Esophagus (tissue), 2 donors: ENCODE results near the gene RHBDF2. TPM values are rescaled to one million over a fixed set of nuclear protein-coding genes. Genes with fewer than 3 reads are reported as not detected.

ENCODE experiments used
- H3K27ac ChIP-seq, 2 donors: one replicate each; pipeline ENCODE4 v1.5.1; 2013; ENCODE audit warnings: low read depth in 2 of 2, mild to moderate bottlenecking in 2 of 2, inconsistent platforms in 1 of 2, low read length in 1 of 2, moderate library complexity in 1 of 2
- H3K27me3 ChIP-seq, 2 donors: one replicate each; pipeline ENCODE4 v1.6.1; 2013; ENCODE audit warnings: low read length in 2 of 2, control low read depth in 1 of 2, mild to moderate bottlenecking in 1 of 2; ENCODE audit not compliant: insufficient read depth in 2 of 2, control insufficient read depth in 1 of 2
- H3K36me3 ChIP-seq, 2 donors: one replicate each; pipeline ENCODE4 v1.6.1; 2013; ENCODE audit warnings: low read length in 1 of 2; ENCODE audit not compliant: control insufficient read depth in 2 of 2, insufficient read depth in 2 of 2
- H3K4me1 ChIP-seq, 2 donors: one replicate each; pipeline ENCODE4 v1.6.1; 2013; ENCODE audit warnings: low read length in 1 of 2; ENCODE audit not compliant: control insufficient read depth in 2 of 2, insufficient read depth in 2 of 2
- H3K4me3 ChIP-seq, 2 donors: one replicate each; pipeline ENCODE4 v1.5.1; 2013; ENCODE audit warnings: low read length in 2 of 2, mild to moderate bottlenecking in 2 of 2, low read depth in 1 of 2, moderate library complexity in 1 of 2
- H3K9me3 ChIP-seq, 2 donors: one replicate each; pipeline ENCODE4 v1.6.1; 2013; ENCODE audit warnings: mild to moderate bottlenecking in 2 of 2, low read depth in 1 of 2, low read length in 1 of 2, moderate library complexity in 1 of 2; ENCODE audit not compliant: control insufficient read depth in 2 of 2, insufficient read depth in 1 of 2
- WGBS, 2 donors: extraction: QIAGEN DNeasy Blood & Tissue Kit; methylation state at CpG; one replicate each; pipeline ENCODE4 v1.1.7; 2013; 5-methylcytosine and 5-hydroxymethylcytosine counted together
- polyA plus RNA-seq, 2 donors: library from polyadenylated mRNA; stranded (reverse); fragments of 200-250 nt; gene quantifications; one replicate each; pipeline ENCODE4 v1.2.3, GENCODE V29; 2013
- donor health status: healthy with polysubstance abuse.
- donor health status: Bipolar disorder and iron deficiency.

Gene RHBDF2
- polyA plus RNA-seq, 2 donors = 19.4 to 27.3 TPM

GRCh38 chr17:76504117-76504516, 2.9 kb upstream of the RHBDF2 start:
- Histone ChIP-seq H3K27ac (no peak overlapping the region), H3K36me3 (no peaks in the 10 kb centered on the region), H3K4me3 (no peak overlapping the region), H3K4me1 (peaks cover 3 to 17% of the 10 kb centered on the region in 2 donors), H3K27me3 (no peaks in the 10 kb centered on the region), H3K9me3 (no peaks in the 10 kb centered on the region)
- WGBS, 2 donors = 82% methylated on average over 6 to 7 of the region's 7 CpGs

- Histone ChIP-seq H3K4me1 (peaks cover 8 to 31% of the 10 kb centered on the region in 2 donors), H3K9me3 (no peaks in the 10 kb centered on the region), H3K4me3 (no peak overlapping the region), H3K36me3 (peaks cover 0 to 1% of the 10 kb centered on the region in 2 donors), H3K27ac (no peak overlapping the region), H3K27me3 (no peaks in the 10 kb centered on the region)
- WGBS, 2 donors = 77 to 83% methylated on average over 8 of the region's 8 CpGs
These were observed 1.4 kb upstream of the RHBDF2 start for GRCh38 chr17:76502341-76503211.

GRCh38 chr17:76501827-76502307, 644 bp upstream of the RHBDF2 start:
- Histone ChIP-seq H3K27ac (peak overlapping the region; percentile 60 to 87), H3K4me3 (peak overlapping the region in 1 of 2 donors; percentile 30), H3K9me3 (no peaks in the 10 kb centered on the region), H3K27me3 (no peaks in the 10 kb centered on the region), H3K36me3 (peaks cover 0 to 4% of the 10 kb centered on the region in 2 donors), H3K4me1 (peaks cover 11 to 36% of the 10 kb centered on the region in 2 donors)
- 67 to 76% methylated on average over 11 of the region's 11 CpGs for WGBS, 2 donors

GRCh38 chr17:76500747-76501017, 541 bp downstream of the RHBDF2 start:
- Histone ChIP-seq H3K4me1 (peaks cover 11 to 33% of the 10 kb centered on the region in 2 donors), H3K27ac (peak overlapping the region; percentile 24 to 51), H3K36me3 (peaks cover 0 to 7% of the 10 kb centered on the region in 2 donors), H3K9me3 (no peaks in the 10 kb centered on the region), H3K27me3 (no peaks in the 10 kb centered on the region), H3K4me3 (peak overlapping the region; percentile 66 to 72)
- 17 to 18% methylated on average over 10 of the region's 10 CpGs for WGBS, 2 donors

GRCh38 chr17:76500074-76500746, 1.0 kb downstream of the RHBDF2 start:
- Histone ChIP-seq H3K36me3 (peaks cover 0 to 7% of the 10 kb centered on the region in 2 donors), H3K27ac (peak overlapping the region; percentile 24 to 51), H3K27me3 (no peaks in the 10 kb centered on the region), H3K4me1 (peaks cover 11 to 33% of the 10 kb centered on the region in 2 donors), H3K4me3 (peak overlapping the region; percentile 66 to 72), H3K9me3 (no peaks in the 10 kb centered on the region)
- 35 to 43% methylated on average over 17 of the region's 17 CpGs for WGBS, 2 donors

GRCh38 chr17:76499267-76499667, 2.0 kb downstream of the RHBDF2 start:
- no peaks in the 10 kb centered on the region for H3K9me3 ChIP-seq
- peak overlapping the region in 1 of 2 donors; percentile 51 for H3K27ac ChIP-seq
- peak overlapping the region in 1 of 2 donors; percentile 66 for H3K4me3 ChIP-seq
- WGBS, 2 donors = 49 to 64% methylated on average over 5 of the region's 5 CpGs
- H3K4me1 ChIP-seq = peaks cover 11 to 33% of the 10 kb centered on the region in 2 donors
- no peaks in the 10 kb centered on the region for H3K27me3 ChIP-seq
- H3K36me3 ChIP-seq = peaks cover 0 to 7% of the 10 kb centered on the region in 2 donors

GRCh38 chr17:76498876-76499251, 2.4 kb downstream of the RHBDF2 start:
- Histone ChIP-seq H3K27ac (peak overlapping the region; percentile 62 to 89), H3K27me3 (no peaks in the 10 kb centered on the region), H3K4me3 (no peak overlapping the region), H3K36me3 (peaks cover 0 to 7% of the 10 kb centered on the region in 2 donors), H3K4me1 (peaks cover 11 to 33% of the 10 kb centered on the region in 2 donors), H3K9me3 (no peaks in the 10 kb centered on the region)
- WGBS, 2 donors = 42 to 54% methylated on average over 4 of the region's 4 CpGs

- H3K9me3 ChIP-seq = no peaks in the 10 kb centered on the region
- WGBS, 2 donors = 20 to 23% methylated on average over 31 of the region's 31 CpGs
- peaks cover 11 to 38% of the 10 kb centered on the region in 2 donors for H3K4me1 ChIP-seq
- peak overlapping the region; percentile 6 to 16 for H3K4me3 ChIP-seq
- H3K27me3 ChIP-seq = no peaks in the 10 kb centered on the region
- H3K27ac ChIP-seq = peak overlapping the region; percentile 62 to 89
- peaks cover 0 to 7% of the 10 kb centered on the region in 2 donors for H3K36me3 ChIP-seq
These were observed 3.0 kb downstream of the RHBDF2 start for GRCh38 chr17:76497979-76498875.

- H3K4me3 ChIP-seq = no peak overlapping the region
- H3K27ac ChIP-seq = peak overlapping the region; percentile 62 to 89
- H3K4me1 ChIP-seq = peaks cover 11 to 43% of the 10 kb centered on the region in 2 donors
- H3K27me3 ChIP-seq = no peaks in the 10 kb centered on the region
- 40 to 43% methylated on average over 2 of the region's 2 CpGs for WGBS, 2 donors
- H3K9me3 ChIP-seq = no peaks in the 10 kb centered on the region
- peaks cover 0 to 7% of the 10 kb centered on the region in 2 donors for H3K36me3 ChIP-seq
These were observed 3.6 kb downstream of the RHBDF2 start for GRCh38 chr17:76497699-76497978.
